Loucy (cell line): Measurements from ENCODE around the gene CBLN3.
"Not testable (repeated sequence)": the region's sequence is repeated elsewhere in the genome, so short reads cannot be mapped to it uniquely, and the experiment has no call there.

ENCODE experiments used
- CTCF ChIP-seq: fragments of 200-600 bp; sonication (generic); conservative IDR thresholded peaks from 2 replicates; pipeline ENCODE4 v1.5.1; 2014; ENCODE audit warnings: mild to moderate bottlenecking, antibody characterized with exemption, low read length
- EZH2phosphoT487 ChIP-seq: fragments of 200-600 bp; IDR thresholded peaks from 2 replicates; pipeline ENCODE4 v1.6.1; 2018; ENCODE audit warnings: antibody characterized with exemption, mild to moderate bottlenecking, moderate library complexity, borderline replicate concordance

GRCh38 chr14:24470450-24470849, 41.0 kb upstream of the CBLN3 start:
- TF ChIP-seq CTCF, EZH2phosphoT487: not testable (repeated sequence)
